Activated naive CD4-positive, alpha-beta T cell treated with anti-CD3 and anti-CD28 coated beads, Interleukin-2, amount 10 ng/mL, durations not matched to agents 7 days and 5 days (primary cell): ENCODE data around the gene TRIM32.

Experiments
- CTCF ChIA-PET: fragments of 350-600 bp; sonication (Branson Sonifier 250); formaldehyde crosslinking; loops from one replicate; lab custom pipeline; 2021; ENCODE audit warnings: antibody characterized with exemption; lab: Charles Lee
- DNase-seq: peaks from one replicate; pipeline ENCODE4 v3.0.0-alpha.2; 2020
- H3K27ac Mint-ChIP-seq: one replicate; pipeline ENCODE4 v1.8.0; 2021; ENCODE audit warnings: mild to moderate bottlenecking, moderate library complexity, mixed read lengths
- H3K27me3 Mint-ChIP-seq: one replicate; pipeline ENCODE4 v1.8.0; 2021; ENCODE audit warnings: mild to moderate bottlenecking, mixed read lengths
- H3K36me3 Mint-ChIP-seq: one replicate; pipeline ENCODE4 v1.8.0; 2021; ENCODE audit warnings: mixed read lengths
- H3K4me1 Mint-ChIP-seq: one replicate; pipeline ENCODE4 v1.8.0; 2021; ENCODE audit warnings: mixed read lengths
- H3K4me3 Mint-ChIP-seq: one replicate; pipeline ENCODE4 v1.8.0; 2021; ENCODE audit warnings: mild to moderate bottlenecking, moderate library complexity, mixed read lengths
- H3K9me3 Mint-ChIP-seq: one replicate; pipeline ENCODE4 v1.8.0; 2021; ENCODE audit warnings: mixed read lengths

The TRIM32 gene

DNA sequence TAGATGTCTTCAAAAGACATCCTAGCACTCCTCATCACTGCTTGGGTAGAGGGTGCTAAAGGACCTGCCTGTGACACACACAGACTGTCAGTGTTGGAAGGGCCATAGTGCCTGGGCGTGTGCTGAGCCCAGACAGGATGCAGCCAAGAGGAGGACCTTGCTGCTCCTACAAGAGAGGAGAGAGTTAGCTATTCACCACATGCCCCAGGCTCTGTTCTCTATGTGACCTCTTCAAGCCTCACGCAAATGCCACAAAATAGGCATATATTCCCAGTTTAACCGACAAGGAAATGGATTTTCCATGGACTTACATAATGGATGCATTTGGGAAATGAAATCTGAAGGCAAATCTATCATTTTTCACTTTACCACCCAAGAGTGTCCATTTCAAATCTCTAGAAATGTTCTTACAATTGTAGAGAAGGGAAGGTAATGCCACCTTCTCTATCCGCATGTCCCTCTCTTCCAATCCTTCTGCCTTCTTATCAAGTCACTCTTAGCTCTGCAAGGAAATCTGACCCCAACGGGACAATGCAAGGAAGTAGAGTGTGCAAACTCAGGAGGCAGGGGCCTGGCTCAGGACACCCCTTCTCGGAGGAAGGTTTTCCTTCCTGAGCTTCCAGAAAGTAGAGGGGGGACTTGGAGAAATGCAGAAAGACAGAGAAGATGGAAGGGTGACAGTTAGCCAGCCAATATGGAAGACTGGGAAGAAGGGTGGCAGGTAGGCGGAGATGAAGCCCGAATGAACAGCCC is 49.5 kb downstream of the TRIM32 start:
- peaks cover 8% of the 10 kb centered on the region for H3K27me3 Mint-ChIP-seq
- no peaks in the 10 kb centered on the region for H3K4me1 Mint-ChIP-seq
- CTCF ChIA-PET = interaction anchor here (0.7 to 4.1 kb wide), 13 partner anchors 8 to 749 kb away, joined by 3 to 51 read pairs (median 4); no protein-coding TSS in a partner anchor
- no peaks in the 10 kb centered on the region for H3K9me3 Mint-ChIP-seq
- H3K36me3 Mint-ChIP-seq = no peaks in the 10 kb centered on the region
- no peak for DNase-seq
- no peak overlapping the region for H3K4me3 Mint-ChIP-seq
- H3K27ac Mint-ChIP-seq = no peak overlapping the region

DNA sequence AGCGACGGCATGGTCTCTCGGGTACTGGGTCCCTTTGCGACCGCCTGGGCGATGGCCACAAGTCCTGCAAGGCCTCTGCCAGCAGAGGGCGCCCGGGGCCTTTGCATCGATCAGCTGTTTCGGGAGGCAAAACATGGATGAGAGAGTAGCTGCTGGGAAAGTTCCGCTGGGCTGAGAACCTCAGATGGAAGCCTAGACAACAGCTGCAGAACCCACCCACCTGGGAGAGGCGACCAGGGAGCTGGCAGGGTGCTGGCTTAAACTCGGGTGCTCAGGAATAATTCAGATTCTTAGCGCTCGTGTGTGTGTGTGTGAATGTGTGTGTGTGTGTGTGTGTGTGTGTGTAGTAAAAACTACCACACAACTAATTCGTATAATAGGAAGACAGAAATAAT is 50.0 kb downstream of the TRIM32 start:
- H3K36me3 Mint-ChIP-seq = no peaks in the 10 kb centered on the region
- no peaks in the 10 kb centered on the region for H3K9me3 Mint-ChIP-seq
- no peak overlapping the region for H3K27ac Mint-ChIP-seq
- H3K4me1 Mint-ChIP-seq = no peaks in the 10 kb centered on the region
- peaks cover 8% of the 10 kb centered on the region for H3K27me3 Mint-ChIP-seq
- DNase-seq = peak; percentile 68
- no peak overlapping the region for H3K4me3 Mint-ChIP-seq
- CTCF ChIA-PET = interaction anchor here (0.7 to 4.1 kb wide), 13 partner anchors 9 to 749 kb away, joined by 3 to 51 read pairs (median 4); no protein-coding TSS in a partner anchor

DNA sequence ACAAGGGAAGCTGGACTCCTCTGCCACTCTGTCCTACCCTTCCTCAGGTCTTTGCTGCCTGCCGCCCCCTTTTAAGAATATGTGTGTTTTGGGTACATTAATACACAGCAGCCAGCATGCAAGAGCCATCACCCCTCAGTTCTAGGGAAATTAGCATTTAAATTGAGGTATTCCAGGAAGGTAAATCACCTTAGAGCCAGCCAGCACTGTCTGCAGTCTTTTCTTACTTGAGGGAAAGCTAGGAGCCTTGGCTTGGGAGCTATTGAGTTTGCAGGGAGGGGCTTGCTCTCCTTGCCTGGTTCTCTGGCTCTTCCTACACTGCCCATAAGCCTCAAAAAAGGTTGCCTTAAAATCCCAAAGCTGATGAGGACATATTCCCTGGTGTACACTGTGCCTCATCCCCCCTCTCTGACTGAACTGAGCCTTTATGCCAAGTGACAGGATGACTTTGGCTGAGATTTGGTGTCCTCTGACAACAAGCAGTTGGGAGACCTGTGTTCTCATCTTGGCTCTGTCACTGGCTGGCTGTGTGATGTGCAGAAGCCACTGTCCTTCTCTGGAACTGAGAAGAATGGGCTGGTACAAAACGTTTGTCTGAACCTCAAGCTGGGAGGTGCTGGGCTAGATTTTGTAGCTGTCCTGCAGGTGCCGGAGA is 54.1 kb downstream of the TRIM32 start:
- no peak overlapping the region for H3K4me3 Mint-ChIP-seq
- no peaks in the 10 kb centered on the region for H3K4me1 Mint-ChIP-seq
- H3K36me3 Mint-ChIP-seq = no peaks in the 10 kb centered on the region
- no peaks in the 10 kb centered on the region for H3K9me3 Mint-ChIP-seq
- H3K27ac Mint-ChIP-seq = no peak overlapping the region
- CTCF ChIA-PET = interaction anchor here (0.6 to 2.2 kb wide), 2 partner anchors 119 to 467 kb away, joined by 3 to 9 read pairs; no protein-coding TSS in a partner anchor
- H3K27me3 Mint-ChIP-seq = peaks cover 4% of the 10 kb centered on the region
- no peak for DNase-seq

DNA sequence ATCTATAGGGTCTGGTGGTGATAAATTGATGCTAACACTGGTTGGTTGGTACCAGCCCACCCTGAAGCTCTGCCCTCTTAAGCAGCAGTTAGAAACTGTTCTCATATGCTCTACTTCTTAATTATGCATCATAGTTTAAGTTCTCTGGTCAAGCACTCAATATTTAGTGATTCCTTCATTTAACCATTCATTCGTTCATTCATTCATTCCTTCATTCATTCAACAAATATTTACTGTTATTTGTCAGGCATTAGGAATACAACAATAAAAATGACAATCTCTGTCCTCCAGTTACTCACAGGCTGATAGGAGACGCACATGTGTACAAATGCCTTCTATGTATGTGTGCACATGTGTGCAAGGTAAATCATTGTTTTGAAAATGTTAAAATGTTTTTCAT is 54.6 kb downstream of the TRIM32 start:
- DNase-seq = no peak
- Mint-ChIP-seq H3K4me1 (no peaks in the 10 kb centered on the region), H3K27me3 (peaks cover 4% of the 10 kb centered on the region), H3K36me3 (no peaks in the 10 kb centered on the region), H3K9me3 (no peaks in the 10 kb centered on the region), H3K4me3 (no peak overlapping the region), H3K27ac (no peak overlapping the region)
- CTCF ChIA-PET = interaction anchor here (0.6 to 2.2 kb wide), 2 partner anchors 119 to 468 kb away, joined by 3 to 9 read pairs; no protein-coding TSS in a partner anchor

DNA sequence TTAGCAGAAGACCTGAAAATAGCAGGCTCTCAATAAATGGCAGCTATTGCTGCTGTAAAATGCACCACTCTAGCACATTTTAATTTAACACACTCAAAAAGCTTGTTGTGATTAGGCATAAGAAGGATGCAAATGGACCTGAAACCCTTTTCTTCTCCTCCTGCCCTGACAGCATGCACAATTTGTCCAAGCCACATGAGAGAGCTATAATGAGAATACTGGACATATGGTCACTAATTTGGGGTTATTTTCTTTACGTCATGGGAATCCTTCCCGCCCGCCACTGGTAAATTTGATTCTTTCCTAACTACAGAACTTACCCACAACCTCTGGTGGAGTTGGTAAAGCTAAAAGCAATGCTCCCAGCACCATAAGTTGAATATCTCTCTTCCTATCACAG is 62.1 kb downstream of the TRIM32 start:
- CTCF ChIA-PET = no interaction called here
- Mint-ChIP-seq H3K27me3 (peaks cover 3% of the 10 kb centered on the region), H3K27ac (no peak overlapping the region), H3K9me3 (no peaks in the 10 kb centered on the region), H3K4me1 (no peaks in the 10 kb centered on the region), H3K36me3 (no peaks in the 10 kb centered on the region), H3K4me3 (no peak overlapping the region)
- no peak for DNase-seq

DNA sequence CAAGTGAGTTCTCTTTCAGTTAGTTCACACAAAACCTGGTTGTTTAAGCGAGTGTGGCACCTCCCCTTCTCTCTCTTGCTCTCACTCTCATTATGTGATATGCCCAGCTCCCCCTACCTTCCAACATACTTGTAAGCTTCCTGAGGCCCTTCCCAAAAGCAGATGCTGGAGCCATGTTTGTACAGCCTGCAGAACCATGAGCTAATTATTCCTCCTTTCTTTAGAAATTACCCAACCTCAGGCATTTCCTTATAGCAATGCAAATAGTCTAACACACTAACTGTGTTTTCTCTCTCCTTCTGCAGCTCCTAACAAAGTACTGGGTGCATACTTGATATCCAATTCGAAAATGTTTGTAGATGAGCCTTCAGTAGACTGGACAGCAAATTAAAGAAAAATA is 62.7 kb downstream of the TRIM32 start:
- peaks cover 3% of the 10 kb centered on the region for H3K27me3 Mint-ChIP-seq
- CTCF ChIA-PET = interaction anchor here (0.6 kb wide), 1 partner anchor 23 kb away, joined by 3 read pairs; no protein-coding TSS in a partner anchor

DNA sequence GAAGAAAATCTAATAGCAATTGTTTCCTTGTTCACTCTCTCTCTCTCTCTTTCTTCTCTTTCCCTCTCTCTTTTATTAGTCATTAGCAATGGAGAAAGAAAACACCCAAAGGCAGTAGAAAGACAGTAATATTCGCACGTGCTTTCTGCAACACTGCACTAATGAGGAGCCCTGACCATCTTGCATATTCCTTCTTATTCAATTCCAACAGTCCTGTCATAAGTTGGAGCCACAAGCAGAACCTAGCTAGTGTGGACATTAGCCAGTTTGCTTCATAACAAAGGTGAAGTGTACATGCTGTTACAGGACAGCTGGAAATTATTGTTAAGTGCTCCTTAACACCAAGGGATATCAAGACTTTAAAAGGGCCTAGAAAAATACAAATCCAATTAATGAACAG is 63.4 kb downstream of the TRIM32 start:
- H3K27me3 Mint-ChIP-seq = peaks cover 3% of the 10 kb centered on the region
- H3K9me3 Mint-ChIP-seq = no peaks in the 10 kb centered on the region
- H3K4me3 Mint-ChIP-seq = no peak overlapping the region
- H3K4me1 Mint-ChIP-seq = no peaks in the 10 kb centered on the region
- no peaks in the 10 kb centered on the region for H3K36me3 Mint-ChIP-seq
- DNase-seq = no peak
- CTCF ChIA-PET = interaction anchor here (0.6 to 0.7 kb wide), 2 partner anchors 13 to 24 kb away, joined by 3 read pairs; no protein-coding TSS in a partner anchor
- H3K27ac Mint-ChIP-seq = no peak overlapping the region

More for the DNA sequence above, 62.7 kb downstream of the TRIM32 start:
- Mint-ChIP-seq H3K36me3 (no peaks in the 10 kb centered on the region), H3K4me3 (no peak overlapping the region), H3K4me1 (no peaks in the 10 kb centered on the region), H3K9me3 (no peaks in the 10 kb centered on the region), H3K27ac (no peak overlapping the region)
- no peak for DNase-seq
